ENCODE data around the gene KRT2.

GRCh38 chr12:52636592-52637258 lies 15.3 kb downstream of the KRT2 start:
- no peak for TF ChIP-seq POLR2A (IDR thresholded peaks at IDR 0.05)
- no peak for TF ChIP-seq CTCF (IDR thresholded peaks at IDR 0.05)

Measured in thyroid gland (tissue), 4 donors.